Thymus (tissue), 11 donors: ENCODE measurements around the gene SH2D3A. TPM values are rescaled to one million over a fixed set of nuclear protein-coding genes. Genes with fewer than 3 reads are reported as not detected.

Source experiments
- DNase-seq, 9 donors: peaks; one replicate each; pipeline ENCODE4 v3.0.0-alpha.2; 2013; ENCODE audit warnings: low spot score in 9 of 9, low read depth in 6 of 9, missing footprints in 1 of 9
- H3K27ac ChIP-seq, 2 donors: one replicate each; pipeline ENCODE4 v1.5.1; 2013; ENCODE audit warnings: control low read depth in 1 of 2, low read depth in 1 of 2, low read length in 1 of 2, mild to moderate bottlenecking in 1 of 2, moderate library complexity in 1 of 2
- H3K27me3 ChIP-seq, 2 donors: one replicate each; pipeline ENCODE4 v1.5.1; 2013; ENCODE audit warnings: low read length in 1 of 2; ENCODE audit not compliant: control insufficient read depth in 2 of 2, insufficient read depth in 1 of 2
- H3K36me3 ChIP-seq, 2 donors: one replicate each; pipeline ENCODE4 v1.5.1; 2013; ENCODE audit warnings: low read length in 1 of 2, mild to moderate bottlenecking in 1 of 2, moderate library complexity in 1 of 2; ENCODE audit not compliant: control insufficient read depth in 2 of 2, insufficient read depth in 2 of 2
- H3K4me1 ChIP-seq, 2 donors: one replicate each; pipeline ENCODE4 v1.5.1; 2013; ENCODE audit warnings: low read length in 2 of 2; ENCODE audit not compliant: control insufficient read depth in 2 of 2, insufficient read depth in 2 of 2
- H3K4me3 ChIP-seq, 2 donors: one replicate each; pipeline ENCODE4 v1.5.1; 2013; ENCODE audit warnings: low read length in 2 of 2, control low read depth in 1 of 2, mild to moderate bottlenecking in 1 of 2
- H3K9me3 ChIP-seq, 2 donors: one replicate each; pipeline ENCODE4 v1.5.1; 2013; ENCODE audit warnings: low read length in 1 of 2, mild to moderate bottlenecking in 1 of 2; ENCODE audit not compliant: control insufficient read depth in 2 of 2, insufficient read depth in 1 of 2
- WGBS: extraction: QIAGEN DNeasy Blood & Tissue Kit; methylation state at CpG from one replicate; pipeline ENCODE4 v1.1.7; 2013; 5-methylcytosine and 5-hydroxymethylcytosine counted together
- polyA plus RNA-seq: library from polyadenylated mRNA; stranded (reverse); fragments of 200-250 nt; gene quantifications from one replicate; pipeline ENCODE4 v1.2.3, GENCODE V29; 2013
- total RNA-seq: library from RNA; stranded (reverse); fragments of 120-200 nt; gene quantifications from one replicate; pipeline ENCODE4 v1.2.4, GENCODE V29; 2013
- donor health status: healthy.

SH2D3A gene
- total and polyA plus RNA-seq, 2 donors = 6.0 to 18.8 TPM

DNA sequence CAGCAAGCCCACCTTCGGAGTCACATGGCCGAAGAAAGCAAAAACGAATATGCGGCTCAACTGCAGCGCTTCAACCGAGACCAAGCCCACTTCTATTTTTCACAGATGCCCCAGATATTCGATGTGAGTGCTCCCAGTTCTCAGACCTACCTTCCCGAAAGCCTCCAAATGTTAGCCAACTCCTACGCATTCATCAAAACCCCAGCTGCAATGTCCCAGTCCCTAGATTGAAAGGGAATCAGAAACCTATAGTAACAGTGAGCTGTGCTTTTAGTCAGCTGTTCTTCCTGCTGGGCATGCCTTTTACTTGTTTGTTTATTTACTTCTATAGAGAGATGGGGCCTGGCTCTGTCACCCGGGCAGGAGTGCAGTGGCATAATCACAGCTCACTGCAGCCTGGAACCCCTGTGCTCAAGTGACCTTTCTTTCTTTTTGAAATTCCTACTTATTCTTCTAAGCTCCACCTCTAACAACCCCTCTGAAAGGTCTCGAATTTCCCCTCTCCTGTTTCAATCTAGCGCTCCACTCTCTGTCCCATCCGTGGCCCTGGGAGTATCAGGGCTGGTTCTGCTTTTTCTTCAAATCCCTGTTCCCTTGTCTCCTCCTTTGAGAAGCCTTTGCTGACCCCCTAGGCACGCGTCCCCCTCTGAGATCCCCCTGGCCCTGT is 23.4 kb downstream of the SH2D3A start:
- H3K4me1 ChIP-seq = peaks cover 8 to 19% of the 10 kb centered on the region in 2 donors
- no peak overlapping the region for H3K27ac ChIP-seq
- no peak for DNase-seq
- peaks cover 29 to 45% of the 10 kb centered on the region in 2 donors for H3K27me3 ChIP-seq
- no peak overlapping the region for H3K4me3 ChIP-seq
- 92% methylated on average over 15 of the region's 15 CpGs for WGBS
- H3K9me3 ChIP-seq = peaks cover 0 to 5% of the 10 kb centered on the region in 2 donors
- H3K36me3 ChIP-seq = peaks cover 0 to 4% of the 10 kb centered on the region in 2 donors

DNA sequence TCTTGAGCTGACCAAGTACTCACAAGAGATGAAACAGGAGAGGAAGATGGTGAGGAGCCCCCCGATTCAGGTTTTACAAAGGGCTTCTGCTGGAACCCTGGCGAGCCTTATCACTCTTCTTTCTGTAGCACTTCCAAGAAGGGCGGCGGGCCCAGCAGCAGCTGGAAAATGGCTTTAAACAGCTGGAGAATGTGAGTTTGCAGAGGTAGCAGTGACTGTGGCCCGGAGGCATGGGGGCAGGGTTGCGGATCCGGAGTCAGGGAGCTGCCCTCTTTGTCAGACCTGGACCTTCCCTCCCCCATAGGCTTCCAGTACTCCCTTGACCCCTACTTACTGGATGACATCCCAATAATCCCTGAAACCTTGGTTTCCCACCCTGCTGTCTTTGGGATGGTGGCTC is 24.2 kb downstream of the SH2D3A start:
- H3K27ac ChIP-seq = no peak overlapping the region
- no peak for DNase-seq
- H3K36me3 ChIP-seq = peaks cover 0 to 4% of the 10 kb centered on the region in 2 donors
- H3K4me1 ChIP-seq = peaks cover 16 to 27% of the 10 kb centered on the region in 2 donors
- H3K4me3 ChIP-seq = no peak overlapping the region
- WGBS = 98% methylated on average over 7 of the region's 7 CpGs
- peaks cover 0 to 5% of the 10 kb centered on the region in 2 donors for H3K9me3 ChIP-seq
- peaks cover 29 to 45% of the 10 kb centered on the region in 2 donors for H3K27me3 ChIP-seq

DNA sequence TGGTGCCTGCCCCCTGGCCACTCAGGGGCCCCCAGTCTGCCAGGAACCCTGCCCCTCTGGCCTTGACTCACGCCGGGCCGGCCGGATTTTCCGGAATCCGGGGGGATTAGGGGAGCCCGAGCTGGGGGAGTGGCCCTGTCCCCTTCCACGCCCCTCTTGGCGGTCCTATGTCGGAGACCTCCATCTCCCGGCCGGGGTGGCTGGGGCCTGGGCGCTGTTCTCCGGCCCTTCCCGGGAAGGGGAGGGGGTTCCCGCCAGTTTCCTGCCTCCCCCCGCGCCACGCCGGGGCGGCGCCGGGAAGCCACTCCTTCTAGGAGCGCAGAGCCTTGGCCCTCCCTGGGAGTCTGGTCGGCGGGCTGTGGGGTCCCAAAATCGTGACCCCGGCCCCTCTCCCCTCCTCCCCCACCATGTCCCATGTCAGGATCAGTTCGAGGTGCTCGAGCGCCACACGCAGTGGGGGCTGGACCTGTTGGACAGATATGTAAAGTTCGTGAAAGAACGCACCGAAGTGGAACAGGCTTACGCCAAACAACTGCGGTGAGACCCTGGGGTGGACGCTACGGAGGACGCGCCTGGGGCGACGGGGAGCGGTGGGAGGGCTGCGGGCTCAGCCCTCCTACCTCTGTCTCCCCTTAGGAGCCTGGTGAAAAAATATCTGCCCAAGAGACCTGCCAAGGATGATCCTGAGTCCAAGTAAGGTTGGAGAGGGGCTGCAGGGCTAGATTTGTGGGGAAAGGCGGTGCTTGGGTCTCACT is 26.5 kb downstream of the SH2D3A start:
- peak in 1 of 9 donors; percentile 25 for DNase-seq
- 2% methylated on average over 46 of the region's 46 CpGs for WGBS
- Histone ChIP-seq H3K27ac (peak overlapping the region in 1 of 2 donors; percentile 64), H3K4me1 (peaks cover 21 to 43% of the 10 kb centered on the region in 2 donors), H3K4me3 (peak overlapping the region; percentile 45 to 57), H3K9me3 (peaks cover 0 to 8% of the 10 kb centered on the region in 2 donors), H3K27me3 (peaks cover 29 to 45% of the 10 kb centered on the region in 2 donors), H3K36me3 (peaks cover 0 to 4% of the 10 kb centered on the region in 2 donors)

DNA sequence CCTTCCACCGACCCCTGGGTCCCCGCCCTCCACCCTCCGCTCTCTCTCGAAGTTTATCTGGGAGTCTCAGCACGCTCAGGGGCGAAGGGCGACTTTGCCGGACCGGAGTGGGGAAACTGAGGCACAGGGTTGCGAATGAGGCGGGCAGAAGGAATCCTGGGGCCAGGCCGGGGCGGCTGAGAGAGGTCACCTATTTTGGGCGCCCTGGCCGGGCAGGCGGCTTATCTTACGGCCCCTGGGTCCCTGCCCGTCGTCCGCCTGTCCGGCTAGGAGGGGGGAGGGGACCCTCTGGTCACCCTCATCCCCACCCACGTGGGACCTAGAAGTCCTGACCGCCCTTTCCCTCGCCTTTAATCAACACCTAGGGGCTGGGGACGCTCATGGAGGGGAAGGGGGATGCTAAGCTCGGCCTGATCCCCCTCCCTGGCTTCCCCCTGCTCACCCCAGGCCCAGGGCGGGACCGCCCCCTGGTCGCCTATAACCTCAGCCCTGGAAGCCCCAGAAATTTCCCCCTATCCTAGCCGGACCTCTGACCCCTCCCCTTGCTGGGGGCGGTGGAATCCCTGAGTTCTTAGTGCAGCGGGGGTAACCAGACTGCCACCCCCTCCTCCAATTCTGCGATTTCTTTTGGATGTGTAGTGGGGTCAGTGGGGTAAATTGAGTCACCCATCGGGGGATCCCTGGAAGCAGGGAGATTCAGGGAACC is 27.2 kb downstream of the SH2D3A start:
- peaks cover 21 to 45% of the 10 kb centered on the region in 2 donors for H3K4me1 ChIP-seq
- H3K9me3 ChIP-seq = peaks cover 0 to 8% of the 10 kb centered on the region in 2 donors
- under 1% methylated on average over 34 of the region's 34 CpGs for WGBS
- peak overlapping the region in 1 of 2 donors; percentile 64 for H3K27ac ChIP-seq
- H3K4me3 ChIP-seq = peak overlapping the region; percentile 45 to 57
- H3K36me3 ChIP-seq = peaks cover 0 to 4% of the 10 kb centered on the region in 2 donors
- no peak for DNase-seq
- peaks cover 29 to 45% of the 10 kb centered on the region in 2 donors for H3K27me3 ChIP-seq

DNA sequence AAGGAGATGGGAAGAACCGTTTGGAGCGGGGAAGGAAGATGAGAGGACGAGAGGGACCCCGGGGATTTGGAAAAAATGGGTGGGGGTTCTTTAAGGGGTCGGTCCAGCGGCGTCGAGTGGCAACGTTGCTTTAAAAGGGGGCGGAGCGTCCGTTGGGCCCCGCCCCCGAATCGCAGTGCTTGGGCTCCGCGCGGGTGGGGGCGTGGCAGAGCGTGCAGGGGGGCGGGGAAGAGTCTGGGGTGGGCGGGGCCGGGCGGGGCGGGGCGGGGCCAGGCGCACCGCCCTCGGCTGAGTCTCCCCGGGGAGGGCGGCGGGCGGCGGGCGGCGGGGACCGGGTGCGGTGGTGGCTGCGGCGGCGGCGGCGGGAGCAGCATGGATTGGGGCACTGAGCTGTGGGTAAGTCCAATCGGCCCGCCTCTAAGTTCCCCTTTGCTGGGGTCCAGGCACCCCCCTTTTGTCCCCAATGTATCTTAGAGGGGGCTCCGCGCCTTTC is 27.8 kb downstream of the SH2D3A start, which contains the start of gene TRIP10:
TSS of gene TRIP10 (plus strand) at position 291 of the 493 bp plus-strand sequence. CDS start at position 373, 82 bp downstream.
- WGBS = under 1% methylated on average over 47 of the region's 47 CpGs
- H3K4me3 ChIP-seq = peak within 1 kb of the TSS; percentile 45 to 57
- peaks cover 29 to 43% of the 10 kb centered on the region in 2 donors for H3K27me3 ChIP-seq
- peaks cover 0 to 8% of the 10 kb centered on the region in 2 donors for H3K9me3 ChIP-seq
- peak in 8 of 9 donors; percentile 50 to 90 (median 80) for DNase-seq
- peaks cover 21 to 44% of the 10 kb centered on the region in 2 donors for H3K4me1 ChIP-seq
- H3K27ac ChIP-seq = peak within 1 kb of the TSS; percentile 91 to 95
- peaks cover 0 to 4% of the 10 kb centered on the region in 2 donors for H3K36me3 ChIP-seq

DNA sequence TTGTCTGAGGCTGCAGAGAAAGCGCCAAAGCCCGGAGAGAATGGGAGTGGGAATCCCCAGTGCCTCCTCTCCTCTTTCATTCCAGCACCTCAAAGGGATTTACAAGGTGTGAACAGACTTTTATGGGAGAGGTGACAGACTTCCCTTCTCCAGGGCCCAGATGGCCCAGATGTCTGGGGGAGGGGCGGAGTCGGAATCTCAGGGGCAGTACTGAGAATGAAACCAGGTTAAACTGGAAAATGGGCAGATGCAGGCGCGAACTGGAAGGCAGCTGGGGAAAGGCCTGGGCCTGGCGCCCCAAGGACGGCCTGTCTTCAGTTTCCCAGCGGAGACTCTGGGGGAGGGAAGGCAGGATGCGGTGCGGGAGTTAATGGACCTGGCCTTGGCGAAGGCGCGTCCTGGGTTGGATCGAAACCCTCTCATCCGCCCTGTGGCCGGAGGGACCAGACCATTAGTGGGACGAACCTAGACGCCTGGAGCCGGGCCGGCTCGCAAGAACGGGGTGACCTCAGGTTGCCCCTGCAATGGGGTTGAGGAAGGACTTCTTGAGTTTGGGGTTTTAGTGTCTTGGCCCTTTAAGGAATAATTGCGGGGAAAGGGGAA is 28.3 kb downstream of the SH2D3A start:
- H3K27ac ChIP-seq = peak overlapping the region; percentile 91 to 95
- H3K4me3 ChIP-seq = peak overlapping the region; percentile 43 to 57
- DNase-seq = peak in 1 of 9 donors; percentile 22
- H3K27me3 ChIP-seq = peaks cover 29 to 40% of the 10 kb centered on the region in 2 donors
- peaks cover 3 to 4% of the 10 kb centered on the region in 2 donors for H3K36me3 ChIP-seq
- WGBS = 22% methylated on average over 24 of the region's 24 CpGs
- peaks cover 21 to 44% of the 10 kb centered on the region in 2 donors for H3K4me1 ChIP-seq
- peaks cover 0 to 8% of the 10 kb centered on the region in 2 donors for H3K9me3 ChIP-seq

DNA sequence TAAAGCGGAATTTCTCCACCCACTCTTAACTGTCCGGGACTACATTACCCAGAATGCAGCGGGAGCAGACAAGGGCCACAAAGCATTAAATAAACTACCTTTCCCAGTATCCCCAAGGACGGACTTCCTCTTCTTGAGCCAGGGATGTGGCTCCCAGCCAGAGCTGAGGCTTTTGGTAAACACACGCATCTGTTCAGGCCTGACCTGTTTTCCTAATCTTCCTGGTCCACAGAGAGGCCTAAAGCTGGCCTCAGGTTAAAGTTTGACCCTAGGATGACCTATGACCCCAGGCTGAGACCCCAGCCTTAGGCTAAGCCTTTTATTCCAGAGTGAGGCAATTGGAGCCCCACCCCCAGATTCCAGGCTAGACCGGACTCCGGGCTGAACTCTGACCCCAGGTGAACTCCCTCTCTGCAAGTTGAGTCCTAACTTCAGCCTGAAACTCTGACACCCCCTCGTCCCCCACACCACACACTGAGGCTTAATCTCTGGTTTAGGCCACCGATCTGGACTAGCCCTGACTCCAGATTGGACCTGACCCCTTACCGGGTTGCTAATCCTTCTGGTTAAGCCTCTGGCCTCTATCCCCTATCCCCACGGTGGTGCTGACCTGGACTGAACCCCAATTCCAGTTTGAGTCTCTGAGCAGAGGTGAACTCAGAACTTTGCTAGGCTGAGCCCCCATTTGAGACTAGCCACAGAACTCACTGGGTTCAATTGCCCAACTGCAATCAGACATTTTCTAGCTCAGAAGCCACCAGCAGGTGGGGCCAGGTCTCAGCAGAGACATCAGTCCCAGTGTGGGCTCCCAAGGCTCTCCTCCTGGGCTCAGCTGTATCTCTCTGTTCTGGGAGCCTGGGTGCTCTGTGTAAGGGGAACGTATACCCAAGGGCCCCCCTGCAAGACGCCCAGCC is 29.1 kb downstream of the SH2D3A start:
- peak overlapping the region in 1 of 2 donors; percentile 73 for H3K4me3 ChIP-seq
- 24% methylated on average over 13 of the region's 13 CpGs for WGBS
- H3K27me3 ChIP-seq = peaks cover 29 to 36% of the 10 kb centered on the region in 2 donors
- H3K4me1 ChIP-seq = peaks cover 21 to 44% of the 10 kb centered on the region in 2 donors
- DNase-seq = peak in 8 of 9 donors; percentile 74 to 94 (median 82)
- peaks cover 0 to 8% of the 10 kb centered on the region in 2 donors for H3K9me3 ChIP-seq
- peak overlapping the region; percentile 91 to 95 for H3K27ac ChIP-seq
- H3K36me3 ChIP-seq = peaks cover 6 to 11% of the 10 kb centered on the region in 2 donors
